Activated CD4-positive, alpha-beta memory T cell treated with anti-CD3 and anti-CD28 coated beads, Interleukin-2, amount 10 ng/mL, durations not matched to agents 7 days and 5 days (primary cell): Measurements from ENCODE around the gene CHST7. TPM values are rescaled to one million over a fixed set of nuclear protein-coding genes. Genes with fewer than 3 reads are reported as not detected.
A peak's percentile ranks its signal among the peaks of the same experiment; 100 is the strongest.

Experiments
- CTCF ChIA-PET: fragments of 350-600 bp; sonication (Branson Sonifier 250); formaldehyde crosslinking; loops from one replicate; lab custom pipeline; 2021; ENCODE audit warnings: antibody characterized with exemption, inconsistent platforms; lab: Charles Lee
- POLR2A ChIA-PET: fragments of 350-600 bp; sonication (Branson Sonifier 250); formaldehyde crosslinking; loops from one replicate; lab custom pipeline; 2021; ENCODE audit warnings: antibody characterized with exemption; lab: Charles Lee
- DNase-seq: peaks from one replicate; pipeline ENCODE4 v3.0.0-alpha.2; 2020
- H3K27ac Mint-ChIP-seq: one replicate; pipeline ENCODE4 v1.8.0; 2021; ENCODE audit warnings: mild to moderate bottlenecking, mixed read lengths
- H3K27me3 Mint-ChIP-seq: one replicate; pipeline ENCODE4 v1.8.0; 2021; ENCODE audit warnings: mixed read lengths
- H3K36me3 Mint-ChIP-seq: one replicate; pipeline ENCODE4 v1.8.0; 2021; ENCODE audit warnings: low read depth, mixed read lengths
- H3K4me1 Mint-ChIP-seq: one replicate; pipeline ENCODE4 v1.8.0; 2021; ENCODE audit warnings: mixed read lengths
- H3K4me3 Mint-ChIP-seq: one replicate; pipeline ENCODE4 v1.8.0; 2021; ENCODE audit warnings: mild to moderate bottlenecking, mixed read lengths
- H3K9me3 Mint-ChIP-seq: one replicate; pipeline ENCODE4 v1.8.0; 2021; ENCODE audit warnings: mixed read lengths
- total RNA-seq, 2 experiments: library from RNA; stranded (reverse); gene quantifications; one replicate each; pipeline ENCODE4 v1.2.3, GENCODE V29; 2021

The CHST7 gene
- total RNA-seq, 2 experiments from 2014 or later, result 11.5 to 11.8 TPM

- H3K9me3 Mint-ChIP-seq, result no peaks in the 10 kb centered on the region
- H3K27me3 Mint-ChIP-seq, result no peaks in the 10 kb centered on the region
- H3K4me1 Mint-ChIP-seq, result no peaks in the 10 kb centered on the region
- ChIA-PET POLR2A (no interaction called here), CTCF (interaction anchor here (0.7 to 2.1 kb wide), 4 partner anchors 18 to 203 kb away, joined by 3 to 8 read pairs (median 6); no protein-coding TSS in a partner anchor)
- H3K27ac Mint-ChIP-seq, result no peak overlapping the region
- H3K36me3 Mint-ChIP-seq, result no peaks in the 10 kb centered on the region
- no peak overlapping the region for H3K4me3 Mint-ChIP-seq
- no peak for DNase-seq
Measured at GRCh38 chrX:46554942-46555341, 18.6 kb upstream of the CHST7 start.

GRCh38 chrX:46559062-46559461, 14.5 kb upstream of the CHST7 start:
- CTCF ChIA-PET, result interaction anchor here (0.7 kb wide), 1 partner anchor 412 kb away, joined by 3 read pairs; no protein-coding TSS in a partner anchor
- no peaks in the 10 kb centered on the region for H3K36me3 Mint-ChIP-seq
- POLR2A ChIA-PET, result no interaction called here
- no peaks in the 10 kb centered on the region for H3K27me3 Mint-ChIP-seq
- H3K27ac Mint-ChIP-seq, result no peak overlapping the region
- H3K4me3 Mint-ChIP-seq, result no peak overlapping the region
- H3K9me3 Mint-ChIP-seq, result no peaks in the 10 kb centered on the region
- peaks cover 16% of the 10 kb centered on the region for H3K4me1 Mint-ChIP-seq
- DNase-seq, result no peak

DNA sequence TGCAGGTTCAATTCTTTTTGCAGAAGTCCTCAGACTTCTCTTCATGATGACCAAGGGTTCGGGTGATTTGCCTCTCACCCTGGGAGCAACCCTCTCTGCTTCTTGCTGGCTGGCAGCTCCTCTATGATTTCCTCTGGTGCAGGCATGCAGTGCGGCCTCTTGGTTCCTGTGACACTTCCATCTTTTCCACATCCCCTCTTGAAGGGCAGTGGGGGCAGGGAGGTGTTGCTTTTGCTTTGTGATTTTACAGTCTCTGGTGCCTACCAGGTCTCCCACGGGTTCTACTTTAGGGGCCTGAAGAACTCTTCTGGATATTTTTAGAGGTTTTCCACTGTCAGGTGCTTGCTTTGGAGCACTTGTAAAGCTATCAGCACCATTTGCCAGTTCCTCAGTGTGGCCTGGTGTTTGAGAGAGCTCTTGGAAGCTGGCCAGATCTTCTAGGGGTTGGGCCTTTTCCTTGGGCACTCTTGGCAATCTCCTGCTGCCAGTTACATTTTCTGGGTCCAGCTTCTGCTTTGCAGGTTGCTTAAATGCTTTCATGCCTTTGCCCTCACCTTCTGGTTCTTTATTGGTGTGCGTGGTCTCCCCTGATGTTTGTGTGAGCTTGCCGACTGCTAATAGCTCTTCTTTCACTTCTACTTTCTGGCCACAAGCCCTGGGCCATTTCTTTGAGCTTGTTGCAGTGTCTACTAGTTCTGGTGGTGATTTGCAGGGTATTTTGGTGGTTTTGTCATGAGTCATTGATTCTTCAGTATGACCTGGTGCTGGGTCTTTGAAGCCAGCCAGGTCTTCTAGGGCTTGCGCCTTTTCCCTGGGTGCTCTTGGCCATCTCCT, 11.5 kb upstream of the CHST7 start:
- ChIA-PET CTCF (interaction anchor here (1.2 to 1.6 kb wide), 2 partner anchors 10 to 80 kb away, joined by 3 to 8 read pairs; no protein-coding TSS in a partner anchor), POLR2A (interaction anchor here (1.0 to 2.1 kb wide), 2 partner anchors 10 kb away, joined by 3 to 15 read pairs; no protein-coding TSS in a partner anchor)
- no peak overlapping the region for H3K4me3 Mint-ChIP-seq
- no peak for DNase-seq
- H3K9me3 Mint-ChIP-seq, result no peaks in the 10 kb centered on the region
- H3K4me1 Mint-ChIP-seq, result peaks cover 16% of the 10 kb centered on the region
- peak overlapping the region; percentile 12 for H3K27ac Mint-ChIP-seq
- no peaks in the 10 kb centered on the region for H3K27me3 Mint-ChIP-seq
- H3K36me3 Mint-ChIP-seq, result no peaks in the 10 kb centered on the region

GRCh38 chrX:46567388-46567787, 6.2 kb upstream of the CHST7 start:
- no peaks in the 10 kb centered on the region for H3K27me3 Mint-ChIP-seq
- H3K4me1 Mint-ChIP-seq, result peaks cover 16% of the 10 kb centered on the region
- H3K4me3 Mint-ChIP-seq, result no peak overlapping the region
- DNase-seq, result no peak
- H3K9me3 Mint-ChIP-seq, result no peaks in the 10 kb centered on the region
- no peak overlapping the region for H3K27ac Mint-ChIP-seq
- CTCF ChIA-PET, result no interaction called here
- POLR2A ChIA-PET, result no interaction called here
- H3K36me3 Mint-ChIP-seq, result no peaks in the 10 kb centered on the region

DNA sequence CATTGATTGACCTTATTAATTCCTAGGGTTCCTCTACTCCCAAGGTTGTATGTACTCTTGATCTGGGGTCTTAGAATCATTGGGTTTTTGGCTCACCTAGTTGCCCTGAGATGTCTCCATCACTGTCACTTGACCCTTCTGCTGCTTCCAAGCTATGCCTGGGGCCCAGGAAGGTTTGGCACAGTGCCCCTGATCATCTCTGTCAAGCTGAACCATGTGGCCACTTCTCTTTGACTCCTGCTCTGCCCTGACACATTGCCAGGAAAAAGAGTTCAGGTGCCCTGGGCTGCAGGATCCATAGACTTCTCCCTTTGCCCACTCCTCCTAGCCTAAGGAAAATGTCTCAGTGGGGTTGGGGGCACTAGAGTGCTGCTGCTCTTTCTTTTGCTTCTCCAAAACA, 3.9 kb upstream of the CHST7 start:
- ChIA-PET POLR2A (no interaction called here), CTCF (no interaction called here)
- H3K4me3 Mint-ChIP-seq, result no peak overlapping the region
- H3K9me3 Mint-ChIP-seq, result no peaks in the 10 kb centered on the region
- H3K36me3 Mint-ChIP-seq, result no peaks in the 10 kb centered on the region
- no peak overlapping the region for H3K27ac Mint-ChIP-seq
- H3K4me1 Mint-ChIP-seq, result peaks cover 21% of the 10 kb centered on the region
- no peaks in the 10 kb centered on the region for H3K27me3 Mint-ChIP-seq
- DNase-seq, result no peak

GRCh38 chrX:46571423-46572339, 1.9 kb upstream of the CHST7 start:
- Mint-ChIP-seq H3K9me3 (no peaks in the 10 kb centered on the region), H3K27ac (peak overlapping the region; percentile 88), H3K36me3 (peaks cover 6% of the 10 kb centered on the region), H3K4me1 (peaks cover 30% of the 10 kb centered on the region), H3K27me3 (no peaks in the 10 kb centered on the region), H3K4me3 (peak overlapping the region; percentile 80)
- ChIA-PET CTCF (interaction anchor here (1.0 to 1.3 kb wide), 6 partner anchors 9 to 70 kb away, joined by 3 to 6 read pairs (median 4); no protein-coding TSS in a partner anchor), POLR2A (interaction anchor here (0.8 to 2.0 kb wide), 5 partner anchors 9 to 66 kb away, joined by 3 to 15 read pairs (median 4); no protein-coding TSS in a partner anchor)
- no peak for DNase-seq

DNA sequence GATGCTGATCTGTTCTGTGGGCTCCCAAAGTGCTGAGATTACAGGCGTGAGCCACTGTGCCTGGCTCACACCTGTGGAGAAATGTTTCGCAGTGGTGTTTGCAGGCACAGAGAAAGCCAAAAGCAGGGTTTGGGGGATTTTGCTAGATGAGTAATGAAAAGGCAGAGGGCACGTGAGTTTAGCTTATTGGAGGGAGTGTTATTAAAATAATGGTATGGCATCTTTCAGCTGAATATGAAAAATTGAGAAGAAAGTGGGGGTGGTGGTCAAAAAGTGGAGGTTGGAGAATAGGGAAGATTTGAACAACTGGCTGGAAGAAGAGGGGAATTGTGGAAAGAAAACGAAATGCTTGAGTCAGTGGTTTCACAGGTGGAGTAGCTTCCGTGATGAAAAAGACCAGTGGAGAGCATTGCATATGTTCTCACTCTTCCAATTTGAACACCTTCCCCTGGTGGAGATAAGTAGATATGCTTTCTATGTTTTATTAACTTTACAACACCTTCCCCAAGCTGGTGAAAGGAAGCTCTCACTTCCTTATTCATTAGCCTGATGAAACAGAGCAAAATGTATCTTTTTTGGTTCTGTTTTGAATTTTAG, 1.1 kb upstream of the CHST7 start:
- Mint-ChIP-seq H3K4me1 (peaks cover 38% of the 10 kb centered on the region), H3K27me3 (no peaks in the 10 kb centered on the region), H3K36me3 (peaks cover 11% of the 10 kb centered on the region), H3K27ac (peak overlapping the region; percentile 88), H3K4me3 (peak overlapping the region; percentile 80), H3K9me3 (no peaks in the 10 kb centered on the region)
- DNase-seq, result peak; percentile 21
- POLR2A ChIA-PET, result interaction anchor here (0.7 to 2.0 kb wide), 8 partner anchors 10 to 264 kb away, joined by 3 to 15 read pairs (median 4); partner anchors contain the start of gene RP2
- CTCF ChIA-PET, result interaction anchor here (0.9 to 1.3 kb wide), 7 partner anchors 10 to 70 kb away, joined by 3 to 6 read pairs (median 4); no protein-coding TSS in a partner anchor

DNA sequence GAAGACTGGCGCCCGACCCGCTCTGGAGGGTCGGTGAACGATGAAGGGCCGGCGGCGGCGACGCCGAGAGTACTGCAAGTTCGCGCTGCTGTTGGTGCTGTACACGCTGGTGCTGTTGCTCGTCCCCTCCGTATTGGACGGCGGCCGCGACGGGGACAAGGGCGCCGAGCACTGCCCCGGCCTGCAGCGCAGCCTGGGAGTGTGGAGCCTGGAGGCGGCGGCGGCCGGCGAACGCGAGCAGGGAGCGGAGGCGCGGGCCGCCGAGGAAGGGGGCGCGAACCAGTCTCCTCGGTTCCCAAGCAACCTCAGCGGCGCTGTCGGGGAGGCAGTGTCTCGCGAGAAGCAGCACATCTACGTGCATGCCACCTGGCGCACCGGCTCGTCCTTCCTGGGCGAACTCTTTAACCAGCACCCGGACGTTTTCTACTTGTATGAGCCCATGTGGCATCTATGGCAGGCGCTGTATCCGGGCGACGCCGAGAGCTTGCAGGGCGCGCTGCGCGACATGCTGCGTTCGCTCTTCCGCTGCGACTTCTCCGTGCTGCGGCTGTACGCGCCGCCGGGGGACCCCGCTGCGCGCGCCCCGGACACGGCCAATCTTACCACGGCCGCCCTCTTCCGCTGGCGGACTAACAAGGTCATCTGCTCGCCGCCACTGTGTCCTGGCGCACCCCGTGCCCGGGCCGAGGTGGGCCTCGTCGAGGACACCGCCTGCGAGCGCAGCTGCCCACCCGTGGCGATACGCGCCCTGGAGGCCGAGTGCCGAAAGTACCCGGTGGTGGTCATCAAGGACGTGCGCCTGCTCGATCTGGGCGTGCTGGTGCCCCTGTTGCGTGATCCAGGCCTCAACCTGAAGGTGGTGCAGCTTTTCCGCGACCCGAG, 568 bp downstream of the CHST7 start:
- DNase-seq, result peak; percentile 79
- POLR2A ChIA-PET, result interaction anchor here (1.0 to 1.8 kb wide), 6 partner anchors 13 to 53 kb away, joined by 3 to 12 read pairs (median 3); no protein-coding TSS in a partner anchor
- Mint-ChIP-seq H3K9me3 (no peaks in the 10 kb centered on the region), H3K36me3 (peaks cover 18% of the 10 kb centered on the region), H3K27me3 (no peaks in the 10 kb centered on the region), H3K4me1 (peaks cover 50% of the 10 kb centered on the region), H3K4me3 (peak overlapping the region; percentile 80), H3K27ac (peak overlapping the region; percentile 88)
- CTCF ChIA-PET, result interaction anchor here (1.4 kb wide), 1 partner anchor 68 kb away, joined by 3 read pairs; no protein-coding TSS in a partner anchor

DNA sequence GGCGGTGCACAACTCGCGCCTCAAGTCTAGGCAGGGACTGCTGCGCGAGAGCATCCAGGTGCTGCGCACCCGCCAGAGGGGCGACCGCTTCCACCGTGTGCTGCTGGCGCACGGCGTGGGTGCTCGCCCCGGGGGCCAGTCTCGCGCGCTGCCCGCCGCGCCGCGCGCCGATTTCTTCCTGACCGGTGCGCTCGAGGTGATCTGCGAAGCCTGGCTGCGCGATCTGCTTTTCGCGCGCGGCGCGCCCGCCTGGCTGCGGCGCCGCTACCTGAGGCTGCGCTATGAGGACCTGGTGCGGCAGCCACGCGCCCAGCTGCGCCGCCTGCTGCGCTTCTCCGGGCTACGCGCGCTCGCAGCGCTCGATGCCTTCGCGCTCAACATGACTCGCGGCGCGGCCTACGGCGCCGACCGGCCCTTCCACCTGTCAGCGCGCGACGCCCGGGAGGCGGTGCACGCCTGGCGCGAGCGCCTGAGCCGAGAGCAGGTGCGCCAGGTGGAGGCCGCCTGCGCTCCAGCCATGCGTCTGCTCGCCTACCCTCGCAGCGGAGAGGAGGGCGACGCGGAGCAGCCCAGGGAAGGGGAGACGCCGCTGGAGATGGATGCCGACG, 1.3 kb downstream of the CHST7 start:
- H3K9me3 Mint-ChIP-seq, result no peaks in the 10 kb centered on the region
- peak overlapping the region; percentile 88 for H3K27ac Mint-ChIP-seq
- ChIA-PET POLR2A (interaction anchor here (1.0 to 1.8 kb wide), 6 partner anchors 12 to 53 kb away, joined by 3 to 12 read pairs (median 3); no protein-coding TSS in a partner anchor), CTCF (interaction anchor here (1.4 kb wide), 1 partner anchor 67 kb away, joined by 3 read pairs; no protein-coding TSS in a partner anchor)
- H3K4me3 Mint-ChIP-seq, result peak overlapping the region; percentile 80
- H3K4me1 Mint-ChIP-seq, result peaks cover 56% of the 10 kb centered on the region
- H3K36me3 Mint-ChIP-seq, result peaks cover 24% of the 10 kb centered on the region
- peak; percentile 52 for DNase-seq
- no peaks in the 10 kb centered on the region for H3K27me3 Mint-ChIP-seq

- peak overlapping the region; percentile 63 for H3K27ac Mint-ChIP-seq
- no peaks in the 10 kb centered on the region for H3K9me3 Mint-ChIP-seq
- no peaks in the 10 kb centered on the region for H3K27me3 Mint-ChIP-seq
- DNase-seq, result no peak
- H3K4me3 Mint-ChIP-seq, result peak overlapping the region; percentile 80
- CTCF ChIA-PET, result interaction anchor here (1.4 kb wide), 1 partner anchor 67 kb away, joined by 3 read pairs; no protein-coding TSS in a partner anchor
- H3K4me1 Mint-ChIP-seq, result peaks cover 60% of the 10 kb centered on the region
- POLR2A ChIA-PET, result interaction anchor here (0.6 to 1.8 kb wide), 4 partner anchors 11 to 36 kb away, joined by 3 to 12 read pairs (median 6); no protein-coding TSS in a partner anchor
- peaks cover 29% of the 10 kb centered on the region for H3K36me3 Mint-ChIP-seq
Measured at GRCh38 chrX:46575586-46575985, 2.0 kb downstream of the CHST7 start.

- DNase-seq, result no peak
- Mint-ChIP-seq H3K27me3 (no peaks in the 10 kb centered on the region), H3K9me3 (no peaks in the 10 kb centered on the region), H3K4me1 (peaks cover 60% of the 10 kb centered on the region), H3K27ac (peak overlapping the region; percentile 63), H3K4me3 (peak overlapping the region; percentile 80), H3K36me3 (peaks cover 31% of the 10 kb centered on the region)
- CTCF ChIA-PET, result interaction anchor here (0.9 kb wide), 1 partner anchor 129 kb away, joined by 4 read pairs; no protein-coding TSS in a partner anchor
- POLR2A ChIA-PET, result interaction anchor here (0.6 to 2.4 kb wide), 4 partner anchors 11 to 36 kb away, joined by 3 to 9 read pairs (median 6); no protein-coding TSS in a partner anchor
Measured at GRCh38 chrX:46575991-46576392, 2.4 kb downstream of the CHST7 start.
